Caki2 (cell line): ENCODE data around the gene GPR17. TPM values are rescaled to one million over a fixed set of nuclear protein-coding genes. Genes with fewer than 3 reads are reported as not detected.

ENCODE experiments used
- DNase-seq: peaks from one replicate; pipeline ENCODE4 v3.0.0-alpha.2; 2015; ENCODE audit warnings: low read depth
- in situ Hi-C: cut with HindIII; loops from 2 replicates; pipeline ENCODE4 v1.10.0; 2016; ENCODE audit warnings: low sequenced_read_pairs, low pct_unique_long_range_greater_than_20kb, mixed read lengths
- total RNA-seq: library from RNA; depleted of rRNA; stranded (reverse); fragments of >200 nt; shearing (Covaris generic); gene quantifications from 2 replicates; pipeline ENCODE4 v1.2.3, GENCODE V29; 2014; ENCODE audit warnings: low replicate concordance; rRNA removed

Gene GPR17, protein sequence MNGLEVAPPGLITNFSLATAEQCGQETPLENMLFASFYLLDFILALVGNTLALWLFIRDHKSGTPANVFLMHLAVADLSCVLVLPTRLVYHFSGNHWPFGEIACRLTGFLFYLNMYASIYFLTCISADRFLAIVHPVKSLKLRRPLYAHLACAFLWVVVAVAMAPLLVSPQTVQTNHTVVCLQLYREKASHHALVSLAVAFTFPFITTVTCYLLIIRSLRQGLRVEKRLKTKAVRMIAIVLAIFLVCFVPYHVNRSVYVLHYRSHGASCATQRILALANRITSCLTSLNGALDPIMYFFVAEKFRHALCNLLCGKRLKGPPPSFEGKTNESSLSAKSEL
- total RNA-seq: not detected in 2 replicates

- in situ Hi-C loops: no loop called here
- no peak for DNase-seq
These were observed at the start of gene GPR17 for GRCh38 chr2:127645395-127646291. Gene GPR17 (plus strand): TSS chr2:127646153. CDS start chr2:127650736, 4,583 bp downstream.

- in situ Hi-C loops: no loop called here
- no peak for DNase-seq
These were observed 49.5 kb upstream of the GPR17 start for GRCh38 chr2:127596311-127597045.

- in situ Hi-C loops: no loop called here
These were observed 48.6 kb upstream of the GPR17 start for GRCh38 chr2:127597046-127597983.

DNA sequence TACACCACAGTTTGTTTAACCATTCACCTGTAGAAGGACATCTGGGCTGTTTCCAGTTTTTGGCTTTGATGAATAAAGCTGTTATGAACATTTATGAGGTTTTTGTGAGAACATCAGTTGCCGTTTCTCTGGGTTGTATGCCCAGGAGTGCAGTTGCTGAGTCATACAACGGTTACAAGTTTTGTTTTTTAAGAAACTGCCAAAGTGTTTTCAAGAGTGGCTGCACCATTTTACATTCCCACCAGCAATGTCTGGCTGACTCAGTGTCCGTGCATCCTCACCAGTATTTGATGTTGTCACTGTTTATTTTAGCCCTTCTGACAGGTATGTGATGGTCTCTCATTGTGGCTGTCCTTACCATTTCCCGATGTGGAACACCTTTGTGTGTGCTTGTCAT lies 48.0 kb upstream of the GPR17 start:
- no peak for DNase-seq
- in situ Hi-C loops: no loop called here

More at GRCh38 chr2:127597046-127597983, 48.6 kb upstream of the GPR17 start:
- DNase-seq: no peak

DNA sequence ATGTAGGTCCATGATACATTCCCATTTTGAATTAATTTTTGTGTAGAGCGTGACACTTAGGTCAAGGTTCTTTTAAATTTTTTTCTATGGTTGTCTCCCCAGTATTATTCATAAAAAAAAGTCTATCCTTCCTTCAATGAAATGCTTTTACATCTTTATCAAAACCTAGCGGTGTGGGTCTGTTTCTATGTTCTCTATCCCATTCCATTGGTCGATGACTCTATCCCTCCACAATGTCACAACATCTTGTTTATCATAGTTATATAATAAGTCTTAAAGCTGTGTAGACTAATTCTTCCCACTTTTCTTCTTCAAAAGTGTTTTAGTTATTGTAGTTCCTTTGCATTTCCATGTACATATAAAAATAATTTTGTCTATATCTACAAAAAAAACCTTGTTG lies 47.2 kb upstream of the GPR17 start:
- DNase-seq: no peak
- in situ Hi-C loops: no loop called here

DNA sequence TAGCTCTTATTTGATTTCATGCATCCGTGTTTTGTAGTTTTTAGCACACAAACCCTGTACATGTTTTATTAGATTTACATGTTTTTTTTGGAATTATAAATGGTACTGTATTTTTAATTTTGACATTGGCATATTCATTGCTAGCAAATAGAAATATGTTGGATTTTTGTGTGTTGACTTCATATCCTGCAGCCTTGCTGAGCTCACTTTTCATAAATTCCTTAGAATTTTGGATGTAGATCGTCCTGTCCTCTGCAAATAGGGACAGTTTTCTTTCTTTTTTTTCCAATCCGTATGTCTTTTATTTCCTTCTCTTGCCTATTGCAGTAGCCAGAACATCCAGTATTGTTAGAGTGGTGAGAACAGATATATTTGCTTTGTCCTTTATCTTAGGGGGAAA lies 46.7 kb upstream of the GPR17 start:
- no peak for DNase-seq

DNA sequence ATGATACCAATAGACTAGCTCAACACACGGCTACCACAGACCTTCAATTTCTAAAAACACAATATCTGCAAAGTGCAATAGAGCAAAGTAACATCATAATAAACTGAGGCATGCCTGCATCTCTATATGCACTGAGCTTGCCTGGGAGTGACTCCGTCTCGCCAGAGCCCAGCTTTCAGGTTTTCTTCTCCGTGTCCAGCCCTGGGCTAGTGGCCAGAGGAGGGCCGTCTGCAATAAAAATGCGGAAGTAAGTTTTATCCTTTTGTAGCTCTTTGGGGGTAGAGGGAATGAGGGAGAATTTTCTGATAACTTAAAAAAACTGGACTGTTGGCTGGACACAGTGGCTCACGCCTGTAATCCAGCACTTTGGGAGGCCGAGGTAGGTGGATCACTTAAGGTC lies 41.0 kb upstream of the GPR17 start:
- in situ Hi-C loops: no loop called here
- no peak for DNase-seq

More for the DNA sequence above, 46.7 kb upstream of the GPR17 start:
- in situ Hi-C loops: no loop called here

DNA sequence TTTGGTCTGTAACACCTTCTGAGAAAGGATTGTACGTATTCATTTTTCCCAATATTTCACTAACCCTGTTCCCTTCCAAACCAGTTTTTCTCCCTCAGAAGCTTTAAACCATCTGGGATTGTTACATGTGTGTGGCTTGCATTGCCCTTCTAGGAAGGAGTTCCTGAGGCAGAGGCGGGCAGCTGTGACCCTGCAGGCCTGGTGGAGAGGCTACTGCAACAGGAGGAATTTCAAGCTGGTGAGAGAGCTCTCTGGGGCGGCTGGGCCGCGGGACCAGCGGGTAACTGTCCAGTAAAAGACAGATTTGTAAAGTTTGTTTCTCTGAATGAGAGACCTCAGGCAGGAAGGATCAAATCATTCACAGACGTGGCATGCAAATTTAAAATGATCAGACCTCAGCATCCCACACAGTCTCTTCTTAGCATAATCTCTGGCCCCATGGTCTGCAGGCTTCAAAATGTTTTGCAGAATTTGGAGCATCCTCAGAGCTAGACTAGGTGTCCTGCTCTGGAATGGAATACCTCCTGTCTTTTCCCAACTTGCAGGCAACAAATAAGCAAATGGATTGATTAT lies 40.2 kb upstream of the GPR17 start:
- DNase-seq: no peak
- in situ Hi-C loops: no loop called here

- DNase-seq: no peak
- in situ Hi-C loops: no loop called here
These were observed 39.1 kb upstream of the GPR17 start for GRCh38 chr2:127606625-127607398.

- in situ Hi-C loops: no loop called here
- no peak for DNase-seq
These were observed 38.5 kb upstream of the GPR17 start for GRCh38 chr2:127607399-127607908.

DNA sequence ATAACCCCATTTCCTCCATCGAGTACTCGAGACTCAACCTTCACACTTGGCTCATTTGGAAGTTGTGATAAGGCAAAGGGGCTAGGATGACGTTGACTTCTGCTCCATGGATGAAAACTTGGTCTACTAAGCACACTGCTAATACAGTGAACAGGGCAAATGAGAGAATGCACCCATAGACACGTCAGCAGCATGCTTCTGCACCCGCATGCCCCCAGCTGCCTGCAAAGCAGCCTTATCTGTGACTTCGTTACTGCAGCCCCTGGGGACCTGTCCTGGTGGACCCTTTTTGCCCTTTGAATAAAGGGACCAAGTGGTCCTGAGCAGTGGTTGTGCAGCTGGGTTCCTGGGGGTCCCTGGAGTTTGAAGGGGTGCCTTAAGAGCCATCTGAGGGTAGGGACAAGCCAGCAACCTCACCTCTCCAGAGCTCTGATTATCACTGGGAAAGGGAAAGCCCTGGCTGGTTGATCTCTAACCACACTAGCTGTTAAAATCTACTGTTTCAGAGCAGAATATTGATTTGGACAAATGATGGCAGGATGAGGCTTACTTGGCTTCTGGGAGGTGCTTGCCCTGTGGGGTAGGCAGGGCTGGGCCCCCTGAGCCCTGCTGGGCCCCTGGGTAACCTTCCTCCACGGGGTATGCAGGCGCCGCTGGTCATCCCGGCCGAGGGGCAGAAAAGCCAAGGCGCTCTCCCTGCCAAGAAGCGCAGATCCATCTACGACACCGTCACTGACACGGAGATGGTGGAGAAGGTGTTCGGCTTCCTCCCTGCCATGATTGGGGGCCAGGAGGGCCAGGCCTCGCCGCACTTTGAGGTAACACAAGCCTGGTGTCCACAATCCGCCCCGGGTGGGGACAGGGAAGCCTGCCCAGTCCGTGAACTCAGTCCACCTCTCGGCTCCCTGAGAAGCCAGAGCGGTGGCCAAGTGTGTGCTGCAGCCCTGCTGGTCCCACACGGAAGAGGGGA lies 37.6 kb upstream of the GPR17 start:
- DNase-seq: no peak
- in situ Hi-C loops: no loop called here

DNA sequence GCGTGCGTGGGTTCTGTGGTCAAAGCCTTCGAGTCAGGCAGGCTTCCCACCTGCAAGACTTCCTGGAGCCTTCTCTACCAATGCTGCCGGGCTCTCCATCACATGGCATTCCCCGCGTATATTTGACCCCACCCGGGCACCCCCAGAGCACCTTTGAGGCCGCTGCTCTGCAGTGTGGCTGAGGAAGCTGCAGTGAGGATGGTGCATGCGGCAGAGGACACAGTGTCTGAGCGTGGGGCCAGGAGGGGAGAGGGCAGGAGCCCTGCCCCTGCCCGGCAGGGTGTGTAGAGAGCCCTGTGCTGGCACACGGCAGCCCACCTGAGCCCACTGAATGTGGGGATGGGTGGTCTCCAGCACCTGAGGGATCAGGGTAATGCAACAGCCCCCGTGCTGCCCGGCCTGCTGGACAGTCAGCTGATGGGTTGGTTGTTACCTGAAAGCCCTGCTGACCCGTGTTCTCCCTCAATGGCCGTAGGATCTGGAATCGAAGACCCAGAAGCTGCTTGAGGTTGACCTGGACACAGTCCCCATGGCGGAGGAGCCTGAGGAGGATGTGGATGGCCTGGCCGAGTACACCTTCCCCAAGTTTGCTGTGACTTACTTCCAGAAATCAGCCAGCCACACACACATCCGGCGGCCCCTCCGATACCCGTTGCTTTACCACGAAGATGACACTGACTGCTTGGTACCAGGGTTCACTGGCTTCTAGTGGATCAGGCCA lies 36.8 kb upstream of the GPR17 start:
- no peak for DNase-seq
- in situ Hi-C loops: no loop called here

DNA sequence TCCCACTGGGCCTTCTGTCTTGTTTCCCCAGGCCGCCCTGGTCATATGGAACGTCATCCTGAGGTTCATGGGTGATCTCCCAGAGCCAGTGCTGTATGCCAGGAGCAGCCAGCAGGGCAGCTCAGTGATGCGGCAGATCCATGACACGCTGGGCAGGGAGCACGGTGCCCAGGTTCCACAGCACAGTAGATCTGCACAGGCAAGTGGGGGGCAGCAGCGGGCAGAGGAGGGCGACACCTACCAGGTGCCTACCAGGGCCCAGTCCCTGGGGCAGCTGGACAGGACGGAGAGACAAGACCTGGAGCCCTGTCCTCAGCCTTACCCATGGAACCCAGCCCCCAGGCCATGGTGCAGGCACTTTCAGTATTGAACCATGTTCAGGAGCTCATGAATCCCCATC lies 36.1 kb upstream of the GPR17 start:
- in situ Hi-C loops: no loop called here
- no peak for DNase-seq

DNA sequence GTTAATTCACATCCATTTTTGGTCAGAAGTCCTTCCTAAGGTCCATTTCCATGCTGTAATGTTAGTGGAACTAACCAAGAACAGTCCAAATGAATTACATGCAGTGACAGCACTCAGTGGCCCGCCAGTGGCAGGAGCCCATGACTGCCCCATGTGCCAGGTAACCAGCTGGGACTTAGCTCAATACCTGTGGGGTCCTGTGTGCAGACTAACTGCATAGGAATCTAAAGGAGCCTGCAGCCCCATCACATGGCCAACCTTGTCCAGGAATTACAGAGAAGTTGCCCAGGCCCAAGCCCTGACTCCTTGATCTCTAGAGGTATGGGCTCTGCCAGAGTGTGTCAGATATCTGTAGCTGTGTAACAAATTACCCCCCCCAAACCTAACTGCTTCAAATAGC lies 35.4 kb upstream of the GPR17 start:
- in situ Hi-C loops: no loop called here
- DNase-seq: no peak
